Duodenal mucosa (tissue), 2 donors: Measurements from ENCODE around the gene ABCA10.
"Not testable (repeated sequence)": the region's sequence is repeated elsewhere in the genome, so short reads cannot be mapped to it uniquely, and the experiment has no call there.

ENCODE experiments used
- H3K27ac ChIP-seq: one replicate; pipeline ENCODE4 v1.7.0; 2013; ENCODE audit warnings: low read depth, low read length
- H3K27me3 ChIP-seq, 2 donors: one replicate each; pipeline ENCODE4 v1.7.0; 2013; ENCODE audit warnings: low read length in 2 of 2, control low read depth in 1 of 2; ENCODE audit not compliant: insufficient read depth in 2 of 2, control insufficient read depth in 1 of 2
- H3K36me3 ChIP-seq, 2 donors: one replicate each; pipeline ENCODE4 v1.7.0; 2013; ENCODE audit warnings: low read length in 2 of 2, control low read depth in 1 of 2; ENCODE audit not compliant: insufficient read depth in 2 of 2, control insufficient read depth in 1 of 2
- H3K4me1 ChIP-seq, 2 donors: one replicate each; pipeline ENCODE4 v1.7.0; 2013; ENCODE audit warnings: low read length in 2 of 2, control low read depth in 1 of 2; ENCODE audit not compliant: insufficient read depth in 2 of 2, control insufficient read depth in 1 of 2
- H3K4me3 ChIP-seq, 2 donors: one replicate each; pipeline ENCODE4 v1.7.0; 2013; ENCODE audit warnings: low read length in 2 of 2, low read depth in 1 of 2
- H3K9ac ChIP-seq, 2 donors: one replicate each; pipeline ENCODE4 v1.7.0; 2013; ENCODE audit warnings: low read length in 2 of 2, low read depth in 1 of 2
- H3K9me3 ChIP-seq, 2 donors: one replicate each; pipeline ENCODE4 v1.7.0; 2013; ENCODE audit warnings: low read length in 2 of 2, control low read depth in 1 of 2; ENCODE audit not compliant: control insufficient read depth in 1 of 2

ABCA10 gene

GRCh38 chr17:69173118-69173517 is 55.5 kb downstream of the ABCA10 start:
- Histone ChIP-seq H3K27me3 (no peaks in the 10 kb centered on the region), H3K36me3 (no peaks in the 10 kb centered on the region), H3K27ac (no peak overlapping the region), H3K9me3 (no peaks in the 10 kb centered on the region), H3K9ac (no peak overlapping the region), H3K4me1 (peaks cover 0 to 9% of the 10 kb centered on the region in 2 donors), H3K4me3 (no peak overlapping the region)

- H3K4me1 ChIP-seq, result peaks cover 0 to 6% of the 10 kb centered on the region in 2 donors
- no peaks in the 10 kb centered on the region for H3K27me3 ChIP-seq
- H3K36me3 ChIP-seq, result no peaks in the 10 kb centered on the region
- no peak overlapping the region for H3K4me3 ChIP-seq
- H3K9me3 ChIP-seq, result no peaks in the 10 kb centered on the region
- H3K27ac ChIP-seq, result no peak overlapping the region
- H3K9ac ChIP-seq, result no peak overlapping the region
Measured at GRCh38 chr17:69170377-69170776, 58.2 kb downstream of the ABCA10 start.

- H3K27ac ChIP-seq, H3K36me3 ChIP-seq, H3K4me3 ChIP-seq, H3K9me3 ChIP-seq, H3K27me3 ChIP-seq, H3K4me1 ChIP-seq, H3K9ac ChIP-seq: not testable (repeated sequence)
Measured at GRCh38 chr17:69168642-69169041, 60.0 kb downstream of the ABCA10 start.

GRCh38 chr17:69166957-69167356 is 61.7 kb downstream of the ABCA10 start:
- Histone ChIP-seq H3K4me3 (no peak overlapping the region), H3K27ac (no peak overlapping the region), H3K9ac (no peak overlapping the region), H3K9me3 (no peaks in the 10 kb centered on the region), H3K27me3 (no peaks in the 10 kb centered on the region), H3K36me3 (no peaks in the 10 kb centered on the region), H3K4me1 (no peaks in the 10 kb centered on the region)

DNA sequence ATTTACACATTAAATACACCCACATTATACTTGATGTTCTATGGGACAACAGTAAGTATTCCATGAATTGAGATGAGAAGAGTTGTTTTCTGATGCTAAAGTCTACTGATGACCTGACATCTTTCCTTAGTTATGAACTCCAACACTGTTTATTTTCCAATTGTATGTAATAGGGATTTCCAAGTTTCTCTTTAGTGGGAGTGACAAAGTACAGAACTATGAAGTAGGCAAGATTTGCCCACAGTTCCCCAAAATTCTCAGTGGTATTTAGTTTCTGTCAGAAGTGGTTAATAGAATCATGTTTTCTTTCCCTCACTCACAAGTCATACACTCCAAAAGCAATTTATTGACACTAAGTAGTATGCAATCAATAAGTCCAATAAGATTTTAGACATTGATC is 64.4 kb downstream of the ABCA10 start:
- H3K27me3 ChIP-seq, result no peaks in the 10 kb centered on the region
- no peaks in the 10 kb centered on the region for H3K9me3 ChIP-seq
- no peak overlapping the region for H3K9ac ChIP-seq
- H3K4me1 ChIP-seq, result no peaks in the 10 kb centered on the region
- no peak overlapping the region for H3K4me3 ChIP-seq
- no peaks in the 10 kb centered on the region for H3K36me3 ChIP-seq
- H3K27ac ChIP-seq, result no peak overlapping the region

DNA sequence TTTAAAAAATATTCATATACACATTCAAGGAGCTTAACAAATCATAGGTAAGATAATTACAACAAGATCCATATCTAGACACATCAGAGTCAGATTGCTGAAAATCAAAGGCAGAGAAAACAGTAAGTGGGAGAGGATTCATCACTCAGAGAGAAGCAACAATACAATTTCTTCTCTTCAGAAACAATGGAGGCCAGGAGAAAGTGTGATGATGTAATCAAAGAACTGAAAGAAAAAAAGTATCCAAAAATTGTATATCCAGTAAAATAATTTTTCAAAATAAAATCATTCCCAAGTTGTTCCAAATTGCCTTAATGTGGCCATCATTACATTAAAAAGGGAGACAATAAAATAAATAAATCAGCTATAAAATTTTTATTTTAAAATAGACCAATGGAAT is 69.2 kb downstream of the ABCA10 start:
- Histone ChIP-seq H3K27ac (no peak overlapping the region), H3K9me3 (no peaks in the 10 kb centered on the region), H3K9ac (no peak overlapping the region), H3K4me3 (no peak overlapping the region), H3K27me3 (no peaks in the 10 kb centered on the region), H3K36me3 (no peaks in the 10 kb centered on the region), H3K4me1 (no peaks in the 10 kb centered on the region)

GRCh38 chr17:69154267-69154666 is 74.4 kb downstream of the ABCA10 start:
- Histone ChIP-seq H3K36me3 (no peaks in the 10 kb centered on the region), H3K9me3 (no peaks in the 10 kb centered on the region), H3K4me3 (no peak overlapping the region), H3K4me1 (no peaks in the 10 kb centered on the region), H3K27me3 (no peaks in the 10 kb centered on the region), H3K27ac (no peak overlapping the region), H3K9ac (no peak overlapping the region)

GRCh38 chr17:69150333-69150732 is 78.3 kb downstream of the ABCA10 start:
- Histone ChIP-seq H3K4me3 (no peak overlapping the region), H3K27me3 (no peaks in the 10 kb centered on the region), H3K27ac (no peak overlapping the region), H3K9ac (no peak overlapping the region), H3K36me3 (no peaks in the 10 kb centered on the region), H3K9me3 (no peaks in the 10 kb centered on the region), H3K4me1 (no peaks in the 10 kb centered on the region)

- no peak overlapping the region for H3K27ac ChIP-seq
- no peaks in the 10 kb centered on the region for H3K4me1 ChIP-seq
- H3K36me3 ChIP-seq, result no peaks in the 10 kb centered on the region
- no peak overlapping the region for H3K9ac ChIP-seq
- H3K9me3 ChIP-seq, result no peaks in the 10 kb centered on the region
- no peaks in the 10 kb centered on the region for H3K27me3 ChIP-seq
- H3K4me3 ChIP-seq, result no peak overlapping the region
Measured at GRCh38 chr17:69147460-69147859, 81.2 kb downstream of the ABCA10 start.

DNA sequence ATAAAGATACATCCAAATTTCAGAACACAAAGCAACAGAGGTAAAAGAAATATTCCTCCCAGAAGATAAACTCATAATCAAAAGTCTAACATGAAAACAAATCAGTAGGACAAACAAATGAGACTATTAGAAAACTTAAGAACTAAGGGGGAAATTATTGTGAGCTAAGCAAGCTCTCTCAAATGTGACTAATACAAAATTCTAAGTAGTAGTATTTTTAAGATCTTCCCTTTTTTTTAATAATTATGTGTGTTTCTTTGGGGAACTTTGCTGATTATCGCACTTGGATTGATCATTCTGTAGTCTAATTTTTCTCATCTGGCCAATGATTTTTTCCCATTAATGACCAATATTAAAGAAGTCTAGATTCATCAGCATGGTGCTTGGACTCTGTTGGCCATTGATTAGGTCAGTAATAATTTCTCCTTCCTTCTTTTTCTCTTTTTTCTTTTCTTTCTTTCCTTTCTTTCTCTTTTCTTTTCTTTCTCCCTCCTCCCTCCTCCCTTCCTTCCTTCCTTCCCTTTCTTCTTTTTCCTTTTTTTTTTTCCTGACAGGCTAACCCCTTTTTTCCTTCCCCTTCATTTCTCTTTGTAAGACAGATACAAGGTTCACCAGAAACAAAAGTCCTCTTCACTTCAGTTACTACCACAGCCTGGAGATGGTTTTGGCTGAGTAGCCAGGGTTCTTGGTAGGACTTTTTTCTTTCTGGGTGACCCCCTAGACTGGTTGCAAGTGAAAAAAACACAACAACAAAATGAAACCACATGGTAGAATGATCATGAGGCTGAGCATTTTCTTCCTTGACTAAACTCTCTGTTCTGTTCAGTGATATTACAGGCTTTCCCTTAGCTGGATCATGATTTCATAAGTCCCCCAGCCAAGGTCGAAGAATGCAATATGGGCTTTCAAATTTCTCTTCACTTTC is 84.0 kb downstream of the ABCA10 start:
- Histone ChIP-seq H3K36me3 (no peaks in the 10 kb centered on the region), H3K9ac (no peak overlapping the region), H3K4me3 (no peak overlapping the region), H3K9me3 (no peaks in the 10 kb centered on the region), H3K27ac (no peak overlapping the region), H3K4me1 (no peaks in the 10 kb centered on the region), H3K27me3 (no peaks in the 10 kb centered on the region)
